GM12892 (cell line): ENCODE measurements around the gene EPS15.

Experiments used
- POLR2A ChIP-seq: IDR thresholded peaks from 2 replicates; pipeline ENCODE4 v1.6.1; 2011; ENCODE audit warnings: low read depth, low read length, control low read depth
- POLR2AphosphoS5 ChIP-seq: IDR thresholded peaks from 2 replicates; pipeline ENCODE4 v1.6.1; 2011; ENCODE audit warnings: low read depth, low read length, control low read depth
- TAF1 ChIP-seq: IDR thresholded peaks from 2 replicates; pipeline ENCODE4 v1.6.1; 2011; ENCODE audit warnings: low read depth, mild to moderate bottlenecking, control low read depth, low read length, borderline replicate concordance

DNA sequence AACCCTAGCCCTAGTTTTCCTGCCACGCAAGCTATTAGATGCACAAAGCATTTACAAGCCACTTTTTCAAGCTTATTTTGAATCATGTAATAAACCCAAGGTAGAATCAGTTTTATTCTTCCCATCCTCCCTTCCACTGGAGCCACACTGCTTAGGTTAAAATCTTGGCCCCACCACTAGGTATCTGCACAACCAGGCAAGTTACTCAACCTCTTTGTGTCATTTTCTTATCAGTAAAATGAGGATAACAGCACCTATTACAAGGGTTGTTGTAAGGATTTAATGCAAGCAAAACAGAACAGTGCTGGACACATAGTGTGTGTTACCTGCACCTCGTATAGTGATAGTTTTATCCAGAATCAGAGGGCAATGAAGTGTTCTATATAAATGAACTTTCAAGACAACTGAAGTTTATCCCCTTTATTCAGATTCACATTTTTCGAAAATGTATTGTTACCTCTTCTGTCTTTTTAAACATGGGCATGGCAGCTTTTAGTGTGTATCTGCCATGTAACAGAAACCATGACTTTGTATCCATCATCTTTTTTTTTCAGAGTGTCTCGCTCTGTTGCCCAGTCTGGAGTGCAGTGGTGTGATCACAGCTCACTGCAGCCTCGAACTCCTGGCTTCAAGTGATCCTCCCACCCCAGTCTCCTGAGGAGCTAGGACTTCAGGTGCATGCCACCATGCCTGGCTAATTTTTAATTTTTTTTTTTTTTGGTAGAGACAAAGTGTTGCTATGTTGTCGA, 171.5 kb downstream of the EPS15 start:
- no peak for TF ChIP-seq POLR2A
- TF ChIP-seq POLR2AphosphoS5: peak; percentile 13; the same call in 1 of the 2 replicates
- no peak for TF ChIP-seq TAF1
